ENCODE data around the gene MOV10. TPM values are rescaled to one million over a fixed set of nuclear protein-coding genes. Genes with fewer than 3 reads are reported as not detected.
"Not testable (repeated sequence)": the region's sequence is repeated elsewhere in the genome, so short reads cannot be mapped to it uniquely, and the experiment has no call there.

MOV10 gene
- total RNA-seq, 1 donor from 2014 or later = 47.5 TPM

DNA sequence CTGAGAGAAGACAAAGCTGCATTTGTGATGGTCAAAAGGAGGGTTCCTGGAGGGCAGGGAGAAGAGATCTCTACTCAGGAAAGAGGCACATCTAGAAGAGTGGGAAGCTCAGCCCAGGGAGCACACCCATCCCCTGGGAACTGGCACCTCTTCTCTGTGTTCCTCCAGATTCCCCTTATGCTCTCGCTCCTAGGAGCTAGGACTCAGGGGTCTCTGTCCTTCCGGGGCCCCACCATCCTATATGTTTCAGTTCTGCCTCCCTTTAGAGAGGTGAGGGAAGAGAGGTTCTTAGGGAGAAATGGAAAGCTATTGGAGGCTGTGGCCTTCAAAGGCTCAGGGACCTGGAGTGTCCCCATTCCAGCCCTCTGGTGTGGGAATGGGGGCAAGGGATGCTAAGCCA is 45.2 kb downstream of the MOV10 start:
- peaks cover 30% of the 10 kb centered on the region for H3K27me3 Mint-ChIP-seq (ENCODE audit: insufficient read depth, low read depth)
- peaks cover 55% of the 10 kb centered on the region for H3K27me3 ChIP-seq

DNA sequence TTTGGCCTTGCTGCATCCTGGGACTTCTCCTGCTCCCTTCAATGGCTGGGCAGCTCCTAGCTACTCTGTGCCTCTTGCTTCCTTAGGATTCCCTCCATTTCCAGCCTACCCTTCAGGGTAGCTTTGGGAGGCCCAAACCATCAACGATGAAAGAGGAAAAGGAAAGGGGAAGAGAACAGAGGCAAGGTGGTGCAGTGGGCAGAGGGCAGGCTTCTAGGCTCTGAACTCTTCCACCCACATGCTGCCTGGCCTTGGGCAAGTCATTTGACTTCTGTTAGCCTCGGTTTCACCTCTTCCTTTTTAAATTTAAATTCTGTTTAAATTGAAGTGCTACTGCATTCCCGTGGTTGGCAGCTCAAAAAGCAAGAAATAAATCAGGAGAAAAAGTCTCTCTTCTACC is 46.3 kb downstream of the MOV10 start:
- Histone ChIP-seq H3K9me3 (ENCODE audit: low read depth) (no peaks in the 10 kb centered on the region), H4K20me1 (ENCODE audit: low read depth) (peaks cover 4% of the 10 kb centered on the region), H3K9ac (no peak overlapping the region), H3F3A (ENCODE audit: low read depth) (peaks cover 21% of the 10 kb centered on the region), H3K79me2 (ENCODE audit: low read depth) (no peaks in the 10 kb centered on the region), H3K27ac (no peak overlapping the region), H3K27me3 (peaks cover 44% of the 10 kb centered on the region), H3K4me1 (peaks cover 22% of the 10 kb centered on the region), H3K36me3 (no peaks in the 10 kb centered on the region), H3K4me2 (no peak overlapping the region), H3K4me3 (no peak overlapping the region), H2AFZ (replicated peaks) (no peak overlapping the region)
- Mint-ChIP-seq H3K4me3 (no peak overlapping the region), H3K4me1 (peaks cover 26% of the 10 kb centered on the region), H3K27ac (no peak overlapping the region), H3K27me3 (ENCODE audit: insufficient read depth, low read depth) (peaks cover 27% of the 10 kb centered on the region), H3K9me3 (no peaks in the 10 kb centered on the region), H3K36me3 (no peaks in the 10 kb centered on the region)
- TF ChIP-seq, protein P1, sequence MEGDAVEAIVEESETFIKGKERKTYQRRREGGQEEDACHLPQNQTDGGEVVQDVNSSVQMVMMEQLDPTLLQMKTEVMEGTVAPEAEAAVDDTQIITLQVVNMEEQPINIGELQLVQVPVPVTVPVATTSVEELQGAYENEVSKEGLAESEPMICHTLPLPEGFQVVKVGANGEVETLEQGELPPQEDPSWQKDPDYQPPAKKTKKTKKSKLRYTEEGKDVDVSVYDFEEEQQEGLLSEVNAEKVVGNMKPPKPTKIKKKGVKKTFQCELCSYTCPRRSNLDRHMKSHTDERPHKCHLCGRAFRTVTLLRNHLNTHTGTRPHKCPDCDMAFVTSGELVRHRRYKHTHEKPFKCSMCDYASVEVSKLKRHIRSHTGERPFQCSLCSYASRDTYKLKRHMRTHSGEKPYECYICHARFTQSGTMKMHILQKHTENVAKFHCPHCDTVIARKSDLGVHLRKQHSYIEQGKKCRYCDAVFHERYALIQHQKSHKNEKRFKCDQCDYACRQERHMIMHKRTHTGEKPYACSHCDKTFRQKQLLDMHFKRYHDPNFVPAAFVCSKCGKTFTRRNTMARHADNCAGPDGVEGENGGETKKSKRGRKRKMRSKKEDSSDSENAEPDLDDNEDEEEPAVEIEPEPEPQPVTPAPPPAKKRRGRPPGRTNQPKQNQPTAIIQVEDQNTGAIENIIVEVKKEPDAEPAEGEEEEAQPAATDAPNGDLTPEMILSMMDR (IDR thresholded peaks at IDR 0.05) = no peak
- no peak for TF ChIP-seq EZH2phosphoT487 (IDR thresholded peaks at IDR 0.05)
- no peak for TF ChIP-seq EZH2 (IDR thresholded peaks at IDR 0.05)
- DNase-seq (ENCODE audit: low spot score) = no peak

More for the DNA sequence above, 45.2 kb downstream of the MOV10 start:
- peaks cover 25% of the 10 kb centered on the region for H3K4me1 ChIP-seq
- no peaks in the 10 kb centered on the region for H3K9me3 ChIP-seq (ENCODE audit: low read depth)
- H3K79me2 ChIP-seq (ENCODE audit: low read depth) = no peaks in the 10 kb centered on the region
- no peaks in the 10 kb centered on the region for H3K36me3 Mint-ChIP-seq
- no peak overlapping the region for H3K27ac ChIP-seq
- H3K4me3 ChIP-seq = no peak overlapping the region
- no peaks in the 10 kb centered on the region for H3K36me3 ChIP-seq
- H3K4me3 Mint-ChIP-seq = no peak overlapping the region
- no peak overlapping the region for H3K9ac ChIP-seq
- H4K20me1 ChIP-seq (ENCODE audit: low read depth) = peaks cover 6% of the 10 kb centered on the region
- peaks cover 26% of the 10 kb centered on the region for H3F3A ChIP-seq (ENCODE audit: low read depth)
- TF ChIP-seq, protein P1 (IDR thresholded peaks at IDR 0.05) = no peak
- TF ChIP-seq EZH2phosphoT487 (IDR thresholded peaks at IDR 0.05) = no peak
- no peak for DNase-seq (ENCODE audit: low spot score)
- no peak overlapping the region for H3K4me2 ChIP-seq
- no peaks in the 10 kb centered on the region for H3K9me3 Mint-ChIP-seq
- H2AFZ ChIP-seq (replicated peaks) = no peak overlapping the region
- H3K27ac Mint-ChIP-seq = no peak overlapping the region
- peaks cover 27% of the 10 kb centered on the region for H3K4me1 Mint-ChIP-seq

DNA sequence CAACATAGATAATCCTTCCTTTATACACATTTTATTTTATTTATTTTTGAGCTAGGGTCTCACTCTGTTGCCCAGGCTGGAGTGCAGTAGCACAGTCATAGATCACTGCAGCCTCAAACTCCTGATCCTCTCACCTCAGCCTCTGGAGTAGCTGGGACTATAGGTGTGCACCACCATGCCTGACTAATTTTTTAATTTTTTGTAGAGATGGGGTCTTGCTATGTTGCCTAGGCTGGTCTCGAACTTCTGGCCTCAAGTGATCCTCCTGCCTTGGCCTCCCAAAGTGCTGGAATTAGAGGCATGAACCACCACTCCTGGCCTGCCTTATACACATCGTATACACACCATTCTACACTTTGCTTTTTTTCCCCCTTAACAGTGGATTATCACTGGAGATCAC is 46.8 kb downstream of the MOV10 start:
- H3K27ac Mint-ChIP-seq = not testable (repeated sequence)
- H3K27me3 Mint-ChIP-seq (ENCODE audit: insufficient read depth, low read depth) = peaks cover 24% of the 10 kb centered on the region

DNA sequence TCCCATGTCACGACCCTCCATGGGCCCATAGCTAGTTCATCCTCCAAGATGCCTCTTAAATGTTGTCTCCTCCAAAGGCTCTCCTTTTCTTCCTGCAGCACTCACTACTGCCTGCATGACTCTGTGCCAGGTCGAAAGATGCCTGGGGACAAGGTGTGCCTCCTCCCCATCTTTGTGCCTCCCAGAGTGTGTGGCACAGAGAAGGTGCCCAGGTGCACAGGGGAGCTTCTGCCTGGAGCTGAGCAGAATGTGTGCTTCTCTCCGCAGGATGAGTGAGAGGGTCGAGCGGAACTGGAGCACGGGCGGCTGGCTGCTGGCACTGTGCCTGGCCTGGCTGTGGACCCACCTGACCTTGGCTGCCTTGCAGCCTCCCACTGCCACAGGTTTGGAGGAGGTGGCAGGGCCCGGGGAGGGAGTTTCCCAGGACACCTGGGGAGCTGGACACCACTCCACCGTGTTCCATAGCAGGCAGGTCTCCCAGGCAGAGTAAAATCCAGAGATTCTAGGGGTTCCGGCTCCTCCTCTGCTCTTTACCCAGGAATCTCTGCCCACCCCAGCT is 47.6 kb downstream of the MOV10 start:
- H3K4me1 ChIP-seq = peaks cover 18% of the 10 kb centered on the region
- H3K79me2 ChIP-seq (ENCODE audit: low read depth) = no peaks in the 10 kb centered on the region
- no peak overlapping the region for H3K27ac ChIP-seq
- peaks cover 17% of the 10 kb centered on the region for H3F3A ChIP-seq (ENCODE audit: low read depth)
- DNase-seq (ENCODE audit: low spot score) = no peak
- peak overlapping the region; percentile 22 for H3K4me3 ChIP-seq
- no peak overlapping the region for H3K9ac ChIP-seq
- no peaks in the 10 kb centered on the region for H4K20me1 ChIP-seq (ENCODE audit: low read depth)
- no peaks in the 10 kb centered on the region for H3K9me3 Mint-ChIP-seq
- peak overlapping the region; percentile 66 for H3K4me2 ChIP-seq
- peak overlapping the region; percentile 79 for H3K4me3 Mint-ChIP-seq
- H3K27me3 ChIP-seq = peaks cover 35% of the 10 kb centered on the region
- no peaks in the 10 kb centered on the region for H3K36me3 Mint-ChIP-seq
- no peaks in the 10 kb centered on the region for H3K9me3 ChIP-seq (ENCODE audit: low read depth)
- peak overlapping the region; percentile 67 for H2AFZ ChIP-seq (replicated peaks)
- peak overlapping the region; percentile 96 for H3K27ac Mint-ChIP-seq
- H3K27me3 Mint-ChIP-seq (ENCODE audit: insufficient read depth, low read depth) = peaks cover 23% of the 10 kb centered on the region
- no peak for TF ChIP-seq EZH2phosphoT487 (IDR thresholded peaks at IDR 0.05)
- no peak for TF ChIP-seq EZH2 (IDR thresholded peaks at IDR 0.05)
- TF ChIP-seq, protein P1 (IDR thresholded peaks at IDR 0.05) = no peak
- H3K36me3 ChIP-seq = no peaks in the 10 kb centered on the region
- H3K4me1 Mint-ChIP-seq = peaks cover 22% of the 10 kb centered on the region

More for the DNA sequence above, 46.8 kb downstream of the MOV10 start:
- H2AFZ ChIP-seq (replicated peaks); H3K9ac ChIP-seq; H3K27ac ChIP-seq; H3K9me3 Mint-ChIP-seq; H3K9me3 ChIP-seq (ENCODE audit: low read depth); H3K4me2 ChIP-seq; H3K4me3 Mint-ChIP-seq; H3K4me3 ChIP-seq; H3K36me3 Mint-ChIP-seq; H4K20me1 ChIP-seq (ENCODE audit: low read depth); H3K36me3 ChIP-seq; H3K79me2 ChIP-seq (ENCODE audit: low read depth); DNase-seq (ENCODE audit: low spot score): not testable (repeated sequence)
- H3K4me1 Mint-ChIP-seq = peaks cover 22% of the 10 kb centered on the region
- H3K27me3 ChIP-seq = peaks cover 39% of the 10 kb centered on the region
- H3K4me1 ChIP-seq = peaks cover 18% of the 10 kb centered on the region
- peaks cover 17% of the 10 kb centered on the region for H3F3A ChIP-seq (ENCODE audit: low read depth)
